Mesendoderm (in vitro differentiated cells): ENCODE measurements around the gene LARP6.

Experiments used
- DNase-seq: peaks from one replicate; pipeline ENCODE4 v3.0.0; 2013
- H2AK5ac ChIP-seq: 2 replicates; pipeline ENCODE4 v1.6.1; 2013; ENCODE audit warnings: low read length, inconsistent platforms
- H2BK120ac ChIP-seq: 2 replicates; pipeline ENCODE4 v1.6.1; 2013; ENCODE audit warnings: low read depth, mild to moderate bottlenecking, low read length, moderate library complexity, mixed read lengths
- H2BK15ac ChIP-seq: replicated peaks from 2 replicates; pipeline ENCODE4 v1.6.1; 2013; ENCODE audit warnings: low read depth, mild to moderate bottlenecking, moderate library complexity
- H2BK5ac ChIP-seq: 2 replicates; pipeline ENCODE4 v1.6.1; 2013; ENCODE audit warnings: low read length, inconsistent platforms
- H3K18ac ChIP-seq: 2 replicates; pipeline ENCODE4 v1.6.1; 2013; ENCODE audit warnings: mild to moderate bottlenecking, low read length, mixed read lengths
- H3K23ac ChIP-seq: one replicate; pipeline ENCODE4 v1.6.1; 2013; ENCODE audit warnings: low read length
- H3K27ac ChIP-seq: 2 replicates; pipeline ENCODE4 v1.5.1; 2013; ENCODE audit warnings: low read depth, mild to moderate bottlenecking, inconsistent platforms, low read length, moderate library complexity
- H3K27me3 ChIP-seq: 2 replicates; pipeline ENCODE4 v1.6.1; 2013; ENCODE audit warnings: low read length, control low read depth, mild to moderate bottlenecking, inconsistent platforms; ENCODE audit not compliant: insufficient read depth, poor library complexity
- H3K36me3 ChIP-seq: 2 replicates; pipeline ENCODE4 v1.6.1; 2013; ENCODE audit warnings: low read length, inconsistent platforms; ENCODE audit not compliant: control insufficient read depth, insufficient read depth
- H3K4ac ChIP-seq: one replicate; pipeline ENCODE4 v1.6.1; 2013; ENCODE audit warnings: low read depth, mild to moderate bottlenecking, low read length, moderate library complexity
- H3K4me1 ChIP-seq: 2 replicates; pipeline ENCODE4 v1.6.1; 2013; ENCODE audit warnings: low read depth, low read length, inconsistent platforms; ENCODE audit not compliant: control insufficient read depth
- H3K4me2 ChIP-seq: 2 replicates; pipeline ENCODE4 v1.6.1; 2013; ENCODE audit warnings: low read length
- H3K4me3 ChIP-seq: 2 replicates; pipeline ENCODE4 v1.5.1; 2013; ENCODE audit warnings: mild to moderate bottlenecking, low read length
- H3K56ac ChIP-seq: one replicate; pipeline ENCODE4 v1.6.1; 2013; ENCODE audit warnings: low read length
- H3K79me1 ChIP-seq: 2 replicates; pipeline ENCODE4 v1.6.1; 2013; ENCODE audit warnings: low read length, inconsistent platforms
- H3K79me2 ChIP-seq: 2 replicates; pipeline ENCODE4 v1.6.1; 2013; ENCODE audit warnings: mild to moderate bottlenecking, low read length; ENCODE audit not compliant: control insufficient read depth, insufficient read depth
- H3K9ac ChIP-seq: 2 replicates; pipeline ENCODE4 v1.6.1; 2013; ENCODE audit warnings: low read length, inconsistent platforms
- H4K5ac ChIP-seq: one replicate; pipeline ENCODE4 v1.6.1; 2013; ENCODE audit warnings: low read length
- H4K8ac ChIP-seq: one replicate; pipeline ENCODE4 v1.6.1; 2013; ENCODE audit warnings: low read depth, mild to moderate bottlenecking, control low read depth, low read length, moderate library complexity
- WGBS: extraction: QIAGEN DNeasy Blood & Tissue Kit; methylation state at CpG from one replicate; pipeline ENCODE4 v1.1.7; 2013; ENCODE audit warnings: low lambda C conversion rate, missing lambda C conversion rate; ENCODE audit not compliant: insufficient coverage; ENCODE audit errors: extremely low coverage; 5-methylcytosine and 5-hydroxymethylcytosine counted together

LARP6 gene

GRCh38 chr15:70796516-70797310 is 57.2 kb downstream of the LARP6 start:
- Histone ChIP-seq H3K79me2 (no peaks in the 10 kb centered on the region), H4K8ac (no peak overlapping the region), H3K4me3 (no peak overlapping the region), H2AK5ac (no peak overlapping the region), H2BK15ac (no peak overlapping the region), H3K4ac (no peak overlapping the region), H3K27ac (no peak overlapping the region), H3K9ac (no peak overlapping the region), H2BK120ac (no peak overlapping the region), H3K18ac (no peak overlapping the region), H4K5ac (no peak overlapping the region), H3K27me3 (no peaks in the 10 kb centered on the region), H3K4me1 (no peaks in the 10 kb centered on the region), H3K79me1 (no peaks in the 10 kb centered on the region), H3K23ac (no peak overlapping the region), H3K36me3 (no peaks in the 10 kb centered on the region), H3K56ac (no peak overlapping the region), H3K4me2 (no peak overlapping the region), H2BK5ac (no peak overlapping the region)
- DNase-seq = no peak
- no CpG with 5 or more reads among the region's 14 CpGs for WGBS

DNA sequence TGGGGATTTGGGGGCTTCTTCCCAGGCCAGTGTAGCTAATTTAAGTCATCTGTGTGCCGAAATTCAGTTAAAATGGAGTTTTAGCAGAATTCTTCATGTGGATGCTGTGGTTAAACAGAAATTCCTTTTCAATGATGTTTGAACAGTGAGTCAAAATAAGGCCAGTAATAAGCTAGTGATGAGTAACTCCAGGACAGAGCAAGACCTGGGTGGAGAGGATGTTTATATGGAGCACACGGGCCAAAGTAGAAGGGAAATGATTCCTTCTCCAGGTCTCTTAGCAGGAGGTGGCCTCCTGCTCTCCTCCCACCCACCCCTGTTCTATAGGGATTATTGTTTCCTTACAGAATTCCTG is 58.7 kb downstream of the LARP6 start:
- no peak overlapping the region for H3K27ac ChIP-seq
- H3K4me1 ChIP-seq = no peaks in the 10 kb centered on the region
- no CpG with 5 or more reads among the region's 2 CpGs for WGBS
- no peaks in the 10 kb centered on the region for H3K36me3 ChIP-seq
- H2AK5ac ChIP-seq = no peak overlapping the region
- no peak overlapping the region for H2BK5ac ChIP-seq
- no peak overlapping the region for H3K4me3 ChIP-seq
- no peak overlapping the region for H3K4ac ChIP-seq
- no peaks in the 10 kb centered on the region for H3K79me1 ChIP-seq
- H2BK120ac ChIP-seq = no peak overlapping the region
- no peak overlapping the region for H3K9ac ChIP-seq
- DNase-seq = no peak
- no peak overlapping the region for H2BK15ac ChIP-seq
- no peaks in the 10 kb centered on the region for H3K27me3 ChIP-seq
- H4K5ac ChIP-seq = no peak overlapping the region
- H3K79me2 ChIP-seq = no peaks in the 10 kb centered on the region
- H3K4me2 ChIP-seq = no peak overlapping the region
- no peak overlapping the region for H3K56ac ChIP-seq
- H3K18ac ChIP-seq = no peak overlapping the region
- no peak overlapping the region for H4K8ac ChIP-seq
- H3K23ac ChIP-seq = no peak overlapping the region

- no peak overlapping the region for H3K56ac ChIP-seq
- DNase-seq = no peak
- H3K4me3 ChIP-seq = no peak overlapping the region
- H3K18ac ChIP-seq = no peak overlapping the region
- no peak overlapping the region for H2BK5ac ChIP-seq
- H3K4me1 ChIP-seq = no peaks in the 10 kb centered on the region
- no peak overlapping the region for H2AK5ac ChIP-seq
- H3K4ac ChIP-seq = no peak overlapping the region
- H3K4me2 ChIP-seq = no peak overlapping the region
- no peak overlapping the region for H4K8ac ChIP-seq
- no peaks in the 10 kb centered on the region for H3K27me3 ChIP-seq
- H2BK120ac ChIP-seq = no peak overlapping the region
- no peak overlapping the region for H3K27ac ChIP-seq
- H4K5ac ChIP-seq = no peak overlapping the region
- no peaks in the 10 kb centered on the region for H3K79me1 ChIP-seq
- no peak overlapping the region for H2BK15ac ChIP-seq
- WGBS = no CpG with 5 or more reads among the region's 12 CpGs
- H3K23ac ChIP-seq = no peak overlapping the region
- H3K79me2 ChIP-seq = no peaks in the 10 kb centered on the region
- no peak overlapping the region for H3K9ac ChIP-seq
- H3K36me3 ChIP-seq = no peaks in the 10 kb centered on the region
Observed at GRCh38 chr15:70794596-70795310, 59.2 kb downstream of the LARP6 start.

- no peak overlapping the region for H3K4ac ChIP-seq
- H3K4me3 ChIP-seq = no peak overlapping the region
- H3K4me1 ChIP-seq = no peaks in the 10 kb centered on the region
- H3K27ac ChIP-seq = no peak overlapping the region
- H2BK15ac ChIP-seq = no peak overlapping the region
- no peak overlapping the region for H4K8ac ChIP-seq
- no peak overlapping the region for H3K4me2 ChIP-seq
- no peak overlapping the region for H3K56ac ChIP-seq
- H2BK120ac ChIP-seq = no peak overlapping the region
- no peaks in the 10 kb centered on the region for H3K79me2 ChIP-seq
- no peak overlapping the region for H3K18ac ChIP-seq
- H3K36me3 ChIP-seq = no peaks in the 10 kb centered on the region
- no peak overlapping the region for H4K5ac ChIP-seq
- no peak overlapping the region for H3K9ac ChIP-seq
- H2BK5ac ChIP-seq = no peak overlapping the region
- no peak overlapping the region for H2AK5ac ChIP-seq
- no peak overlapping the region for H3K23ac ChIP-seq
- no peak for DNase-seq
- H3K79me1 ChIP-seq = no peaks in the 10 kb centered on the region
- no CpG with 5 or more reads among the region's 6 CpGs for WGBS
- no peaks in the 10 kb centered on the region for H3K27me3 ChIP-seq
Observed at GRCh38 chr15:70793694-70794093, 60.3 kb downstream of the LARP6 start.

DNA sequence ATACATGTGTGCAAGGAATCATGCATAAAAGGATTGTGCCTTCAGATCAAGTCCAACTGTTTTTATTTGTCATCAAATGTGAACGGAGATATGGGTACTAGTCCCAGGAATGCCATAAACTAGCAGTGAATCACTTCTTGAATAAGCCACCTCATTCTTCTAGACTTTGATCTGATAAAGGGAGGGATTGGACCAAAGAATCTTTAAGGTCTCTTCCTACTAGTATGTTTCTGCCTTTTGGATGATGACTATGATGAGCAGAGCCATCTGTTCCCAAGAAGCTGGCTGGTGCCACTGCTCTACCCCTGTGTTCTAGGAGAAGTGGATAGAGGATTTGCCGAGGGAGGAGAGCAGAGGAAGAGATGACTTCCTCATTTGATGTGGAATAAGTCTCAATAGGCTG is 61.8 kb downstream of the LARP6 start:
- Histone ChIP-seq H4K8ac (no peak overlapping the region), H2AK5ac (no peak overlapping the region), H3K18ac (no peak overlapping the region), H3K27ac (no peak overlapping the region), H3K23ac (no peak overlapping the region), H3K79me2 (no peaks in the 10 kb centered on the region), H3K79me1 (no peaks in the 10 kb centered on the region), H3K4me3 (no peak overlapping the region), H2BK5ac (no peak overlapping the region), H3K4ac (no peak overlapping the region), H2BK120ac (no peak overlapping the region), H3K56ac (no peak overlapping the region), H3K9ac (no peak overlapping the region), H3K4me2 (no peak overlapping the region), H3K27me3 (no peaks in the 10 kb centered on the region), H4K5ac (no peak overlapping the region), H2BK15ac (no peak overlapping the region), H3K36me3 (no peaks in the 10 kb centered on the region), H3K4me1 (no peaks in the 10 kb centered on the region)
- no CpG with 5 or more reads among the region's 2 CpGs for WGBS
- DNase-seq = no peak
